HG03571 (cell line): ENCODE measurements around the gene DCP1A.

Experiments used
- ATAC-seq: cut with Tn5 transposase; IDR thresholded peaks from one replicate; pipeline ENCODE4 v1.9.1; 2021; ENCODE audit not compliant: unreplicated experiment

The DCP1A gene

GRCh38 chr3:53250453-53250852, 96.9 kb downstream of the DCP1A start:
- ATAC-seq = no peak

DNA sequence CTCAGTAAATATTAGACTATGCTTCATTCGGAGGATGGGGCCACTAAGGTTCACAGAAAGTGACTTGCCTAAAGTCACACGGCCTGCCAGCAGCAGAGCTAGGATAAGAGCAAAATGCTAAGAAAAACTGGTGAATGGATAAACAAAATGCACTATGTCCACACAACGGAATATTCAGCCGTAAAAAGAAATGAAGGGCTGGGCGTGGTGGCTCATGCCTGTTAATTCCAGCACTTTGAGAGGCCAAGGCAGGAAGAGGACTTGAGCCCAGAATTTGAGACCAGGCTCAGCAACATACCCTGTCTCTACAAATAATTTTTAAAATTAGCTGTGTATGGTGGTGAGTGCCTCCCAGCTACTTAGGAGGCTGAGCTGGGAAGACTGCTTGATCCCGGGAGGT, 99.2 kb downstream of the DCP1A start:
- ATAC-seq = no peak

DNA sequence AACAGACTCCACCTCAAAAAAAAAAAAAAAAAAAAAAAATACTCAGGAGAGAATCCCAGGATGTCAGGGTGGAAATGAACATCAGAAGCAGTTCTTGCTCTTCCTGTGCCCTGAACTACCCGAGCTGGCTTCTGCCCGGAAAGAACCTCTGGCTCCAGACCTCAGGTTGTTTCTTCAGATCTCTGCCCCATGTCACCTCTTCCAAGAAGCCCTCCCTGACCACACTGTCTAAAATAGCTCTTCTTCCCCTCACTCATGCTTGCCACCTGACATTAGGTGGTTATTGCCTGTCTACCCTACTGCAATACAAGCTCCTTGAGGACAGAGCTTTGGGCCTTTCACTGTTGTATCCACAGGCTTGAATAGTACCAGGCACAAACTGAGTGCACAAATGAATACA, 99.7 kb downstream of the DCP1A start:
- ATAC-seq = no peak

- no peak for ATAC-seq
These were observed 103.1 kb downstream of the DCP1A start for GRCh38 chr3:53244271-53244670.

GRCh38 chr3:53243785-53244184, 103.6 kb downstream of the DCP1A start:
- no peak for ATAC-seq

DNA sequence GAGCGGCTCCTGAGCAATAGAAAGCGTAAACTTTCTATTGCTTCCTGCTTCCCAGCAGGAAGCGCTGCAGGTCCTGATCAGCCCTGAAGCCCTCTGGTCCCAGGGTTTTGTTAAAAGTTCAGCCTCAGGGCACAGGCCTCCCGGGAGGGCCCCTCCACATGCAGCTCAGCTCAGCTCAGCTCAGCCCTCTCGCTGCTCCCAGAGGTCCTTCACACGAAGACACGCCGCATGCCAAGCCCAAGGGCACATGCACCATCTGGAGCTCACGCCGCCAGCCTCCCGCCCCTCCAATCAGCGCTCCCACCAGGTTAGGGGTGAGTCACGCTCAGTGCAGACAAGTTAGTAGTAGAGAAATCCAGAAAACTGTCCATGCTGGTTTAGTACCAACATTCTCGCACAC, 104.2 kb downstream of the DCP1A start:
- no peak for ATAC-seq

DNA sequence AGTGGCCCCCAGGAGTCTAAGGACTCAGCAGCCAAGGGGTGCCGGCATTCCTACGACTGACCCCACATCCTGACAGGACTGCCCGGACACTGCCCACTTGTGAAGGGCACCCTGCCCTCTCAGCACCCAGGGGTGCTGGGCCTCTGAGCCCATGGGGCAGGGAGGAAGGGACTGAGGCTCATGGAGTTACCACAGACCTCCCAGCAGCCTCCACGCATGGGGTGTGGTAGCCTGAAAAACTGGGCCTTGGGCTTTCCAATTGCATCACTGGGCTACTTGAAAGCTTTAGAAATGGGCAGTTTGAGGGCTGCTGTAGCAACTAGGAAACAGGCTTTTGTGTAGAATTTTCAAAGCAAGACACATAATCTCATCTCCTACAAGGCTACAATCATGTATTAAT, 104.7 kb downstream of the DCP1A start:
- no peak for ATAC-seq

DNA sequence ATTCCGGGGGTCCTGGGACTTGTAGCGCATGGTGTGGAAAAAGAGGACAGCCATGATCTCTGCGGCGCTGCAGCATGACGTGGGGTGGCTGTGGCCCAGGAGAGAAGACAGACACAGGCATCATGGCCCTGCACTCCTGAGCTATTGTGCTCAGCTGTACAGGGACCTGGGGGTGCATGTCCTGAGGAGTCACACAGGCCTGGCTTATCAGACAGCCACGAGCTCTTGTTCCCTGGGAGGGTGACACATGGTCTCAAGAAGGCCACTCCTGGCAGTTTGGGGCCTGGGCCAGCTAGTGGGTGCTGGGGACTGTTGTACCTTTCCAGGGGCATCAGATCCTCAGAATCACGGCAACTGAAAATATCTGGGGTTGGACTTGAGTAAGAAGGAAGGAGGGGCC, 105.2 kb downstream of the DCP1A start:
- ATAC-seq = no peak

DNA sequence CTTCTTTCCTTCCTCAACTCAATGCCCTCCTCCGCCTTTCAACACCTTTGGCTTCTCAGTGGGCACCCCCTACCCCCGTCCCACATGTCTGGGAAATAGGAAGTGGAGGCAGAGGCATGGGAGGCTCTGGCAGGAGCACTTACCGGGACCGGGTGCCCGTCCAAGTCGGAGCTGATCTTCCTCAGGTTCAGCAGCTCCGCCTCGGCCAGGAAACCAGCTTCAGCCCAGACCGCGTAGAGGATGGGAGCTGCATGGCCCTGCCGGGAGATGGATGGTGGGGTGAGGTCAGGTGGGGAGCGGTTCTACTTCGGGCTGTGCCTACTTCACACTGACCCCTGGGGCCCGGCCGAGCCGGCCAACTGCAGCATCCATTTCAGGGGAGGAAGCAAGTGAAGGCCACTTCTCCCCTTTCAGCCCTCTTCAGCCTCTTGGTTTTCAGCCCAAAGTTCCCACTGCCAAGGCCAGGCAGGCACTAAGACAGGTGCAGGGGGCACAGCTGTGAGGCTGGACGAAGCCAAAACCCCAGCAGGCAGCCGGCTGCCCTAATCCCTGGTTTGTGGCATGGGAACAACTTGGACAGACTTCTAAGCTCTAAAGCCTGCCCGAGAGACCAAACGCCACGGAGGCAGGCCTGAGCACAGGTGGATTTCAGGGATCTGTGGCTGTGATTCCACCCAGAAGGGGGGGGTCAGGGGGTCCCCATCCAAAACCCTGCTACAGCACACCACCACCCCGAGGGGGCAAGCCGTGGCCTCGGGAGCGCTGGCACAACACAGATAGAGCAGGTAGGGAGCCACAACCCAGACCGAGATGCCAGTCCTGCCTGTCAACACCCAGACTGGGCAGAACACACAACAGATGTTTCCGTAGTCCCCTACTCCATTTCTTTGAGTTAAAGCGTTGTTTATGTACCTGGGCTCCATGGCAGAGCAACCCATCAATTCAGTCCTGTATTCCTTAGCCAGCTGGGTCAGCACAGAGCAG, 106.1 kb downstream of the DCP1A start:
- ATAC-seq = no peak

DNA sequence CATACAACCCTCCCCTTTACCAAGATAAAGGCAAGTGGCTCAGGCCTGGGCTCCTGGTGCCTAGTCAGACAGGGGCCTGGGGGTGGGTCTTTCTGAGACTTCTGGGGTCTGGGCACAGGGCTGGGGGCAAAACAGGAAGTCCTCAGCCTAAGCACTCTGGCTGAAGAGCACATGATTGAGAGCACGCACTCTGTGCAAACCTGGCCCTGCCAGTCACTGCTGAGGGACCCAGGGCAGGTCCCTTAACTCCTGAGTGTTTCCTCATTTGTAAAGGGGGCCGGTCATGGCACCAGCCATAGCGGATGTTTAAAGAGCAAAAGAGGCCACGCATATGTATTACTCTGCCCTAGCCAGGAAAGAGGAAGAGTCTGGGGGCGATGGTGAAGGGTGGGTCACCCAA, 107.5 kb downstream of the DCP1A start:
- ATAC-seq = no peak

DNA sequence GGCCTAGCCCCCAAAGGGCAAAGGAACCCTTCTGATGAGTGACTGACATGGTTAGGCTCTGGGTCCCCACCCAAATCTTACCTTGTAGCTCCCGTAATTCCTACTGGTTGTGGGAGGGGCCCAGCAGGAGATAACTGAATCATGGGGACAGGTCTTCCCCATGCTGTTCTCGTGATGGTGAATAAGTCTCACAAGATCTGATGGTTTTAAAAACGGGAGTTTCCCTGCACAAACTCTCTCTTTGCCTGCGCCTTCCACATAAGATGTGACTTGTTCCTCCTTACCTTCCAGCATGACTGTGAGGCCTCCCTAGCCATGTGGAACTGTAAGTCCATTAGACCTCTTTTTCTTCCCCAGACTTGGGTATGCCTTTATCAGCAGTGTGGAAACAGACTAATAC, 108.5 kb downstream of the DCP1A start:
- no peak for ATAC-seq

GRCh38 chr3:53238051-53238850, 109.1 kb downstream of the DCP1A start:
- no peak for ATAC-seq

DNA sequence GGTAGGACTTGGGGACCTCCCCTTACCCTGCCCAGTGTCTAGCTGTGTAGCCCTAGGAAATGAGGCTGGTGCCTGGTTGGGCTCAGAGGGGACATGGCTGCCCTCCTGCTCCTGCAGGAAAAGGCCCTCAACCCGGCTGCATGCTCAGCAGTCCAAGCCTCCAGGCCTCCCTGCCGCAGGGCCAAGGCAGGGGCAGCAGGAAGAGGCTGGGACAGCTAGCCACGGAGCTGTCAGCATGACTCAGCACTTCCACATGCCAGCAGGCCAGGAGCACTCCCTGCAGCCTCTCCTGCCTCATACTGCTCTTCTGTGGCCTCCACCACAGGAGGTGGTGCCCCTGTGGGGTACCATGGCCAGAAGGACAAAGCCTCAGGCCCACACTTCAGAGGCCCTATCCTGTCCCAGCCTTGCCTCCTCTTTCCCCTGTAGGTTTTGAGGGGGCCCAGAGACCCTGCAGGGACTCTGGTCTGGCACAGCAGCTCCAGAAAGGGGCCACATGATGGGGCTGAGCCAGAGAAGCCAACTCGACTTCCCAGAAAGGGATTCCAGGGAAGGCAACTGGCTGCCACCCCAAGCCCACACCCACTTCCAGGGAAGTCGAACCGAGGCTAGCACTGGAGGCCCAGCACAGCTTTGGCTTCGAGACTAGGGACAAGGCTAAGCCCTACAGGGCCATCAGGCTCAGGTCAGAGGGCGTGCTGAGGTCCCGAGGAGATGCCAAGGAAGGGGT, 111.1 kb downstream of the DCP1A start:
- ATAC-seq = no peak

DNA sequence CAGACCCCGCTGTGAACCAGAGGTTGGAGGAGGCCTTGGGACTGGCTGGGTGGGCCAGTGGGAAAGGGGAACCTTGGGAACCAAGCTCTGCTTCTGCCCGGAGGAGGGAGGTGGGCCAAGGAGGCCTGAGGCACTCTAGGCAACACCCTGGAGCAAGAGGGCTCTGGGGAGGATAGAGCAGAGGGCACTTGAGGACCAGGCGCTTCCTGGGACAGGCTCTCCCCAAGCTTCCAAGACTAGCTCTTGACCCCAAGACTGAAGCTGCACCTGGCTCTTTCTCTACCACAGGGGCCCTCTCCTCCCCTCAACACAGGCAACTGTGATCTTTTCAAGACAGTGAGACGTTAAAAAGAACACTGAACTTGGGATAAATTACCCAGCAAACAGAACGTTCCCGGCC, 111.8 kb downstream of the DCP1A start:
- ATAC-seq = no peak

DNA sequence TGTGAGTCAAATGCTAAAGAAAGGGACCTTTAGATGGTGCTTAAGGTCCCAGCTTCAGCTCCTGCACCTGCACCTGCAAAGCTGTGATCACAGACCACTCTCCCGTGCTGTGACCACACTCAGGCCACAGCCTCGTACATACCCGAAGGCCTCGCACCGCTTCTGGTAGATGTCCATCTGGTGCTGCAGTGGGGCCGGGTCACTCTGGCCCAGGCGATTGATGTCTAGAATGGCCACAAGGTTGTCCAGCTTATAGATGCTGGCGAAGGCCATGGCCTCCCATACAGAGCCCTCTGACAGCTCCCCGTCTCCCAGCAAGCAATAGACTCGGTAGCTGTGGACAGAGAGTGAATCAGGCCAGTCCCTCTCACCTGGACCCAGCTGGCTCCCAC, 112.5 kb downstream of the DCP1A start:
- no peak for ATAC-seq

GRCh38 chr3:53234130-53234840, 113.1 kb downstream of the DCP1A start:
- no peak for ATAC-seq
